HepG2 (cell line): ENCODE measurements around the gene PPP1CA.

ENCODE experiments used
- ELF1 ChIP-seq: sonication (generic); formaldehyde crosslinking; IDR thresholded peaks from 2 replicates; pipeline ENCODE4 v1.4.0; 2020; ENCODE audit warnings: missing genetic modification reagents
- JUND ChIP-seq: sonication (generic); formaldehyde crosslinking; IDR thresholded peaks from 2 replicates; pipeline ENCODE4 v1.8.0; 2022; ENCODE audit warnings: mild to moderate bottlenecking, missing genetic modification reagents
- ZNF557 ChIP-seq: sonication (generic); formaldehyde crosslinking; IDR thresholded peaks from 2 replicates; pipeline ENCODE4 v1.4.0; 2020; ENCODE audit warnings: missing genetic modification reagents

- no peak for TF ChIP-seq ELF1 (CRISPR knock-in tag)
- no peak for TF ChIP-seq JUND (CRISPR knock-in tag)
- TF ChIP-seq ZNF557 = no peak
These were observed 26.9 kb downstream of the PPP1CA start for GRCh38 chr11:67374571-67375281.
